HG02943 (cell line): ENCODE measurements around the gene SLC5A4.

Experiments
- ATAC-seq: cut with Tn5 transposase; IDR thresholded peaks from one replicate; pipeline ENCODE4 v1.9.1; 2021; ENCODE audit warnings: mild to moderate bottlenecking, low read depth, moderate library complexity; ENCODE audit not compliant: unreplicated experiment

The SLC5A4 gene

GRCh38 chr22:32236970-32237369 is 18.2 kb downstream of the SLC5A4 start:
- no peak for ATAC-seq

DNA sequence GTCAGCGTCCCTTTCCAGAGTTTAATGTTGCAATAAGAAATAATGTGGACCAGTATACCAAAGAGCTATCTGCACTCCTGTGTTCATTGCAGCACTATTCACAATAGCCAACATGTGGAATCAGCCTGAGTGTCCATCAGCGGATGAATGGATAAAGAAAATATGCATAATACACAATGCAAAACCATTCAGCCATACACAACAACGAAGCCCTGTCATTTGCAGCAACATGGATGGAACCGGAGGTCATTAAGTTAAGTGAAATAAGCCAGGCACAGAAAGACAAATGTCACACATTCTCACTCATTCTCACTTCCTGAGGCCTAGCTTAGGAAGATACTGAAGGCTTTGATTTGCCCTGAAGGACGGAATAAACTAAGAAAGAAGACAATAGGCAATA is 22.1 kb downstream of the SLC5A4 start:
- ATAC-seq = no peak

DNA sequence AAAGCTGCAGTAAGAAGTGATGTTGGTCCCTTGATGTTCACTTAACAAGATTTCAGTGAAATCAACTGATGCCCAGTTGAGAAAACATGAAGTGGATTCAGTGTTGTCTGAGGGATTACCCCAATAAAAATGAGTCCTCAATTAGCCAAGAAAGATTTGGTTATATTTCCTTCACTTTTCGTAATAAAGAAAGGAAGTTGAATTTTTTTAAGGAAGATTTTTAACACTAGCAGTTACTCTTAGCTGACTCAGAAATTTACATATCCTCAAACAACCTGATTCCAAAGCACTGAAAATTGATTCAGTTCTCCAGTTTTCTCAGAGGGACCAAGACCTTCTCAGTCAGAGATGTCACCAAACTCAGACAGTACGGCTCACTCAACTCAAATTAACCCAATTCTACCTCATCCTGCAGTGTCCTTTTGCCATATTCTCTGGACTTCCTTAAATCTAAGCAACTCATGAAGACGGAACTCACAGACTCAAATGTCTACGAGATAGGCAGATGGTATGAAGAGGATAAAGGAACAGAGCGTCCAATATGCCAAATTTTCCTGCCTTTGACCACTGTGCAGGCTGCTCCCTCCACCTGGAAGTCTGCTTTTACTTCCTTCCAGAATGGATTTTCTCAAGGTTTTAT is 22.8 kb downstream of the SLC5A4 start:
- no peak for ATAC-seq

DNA sequence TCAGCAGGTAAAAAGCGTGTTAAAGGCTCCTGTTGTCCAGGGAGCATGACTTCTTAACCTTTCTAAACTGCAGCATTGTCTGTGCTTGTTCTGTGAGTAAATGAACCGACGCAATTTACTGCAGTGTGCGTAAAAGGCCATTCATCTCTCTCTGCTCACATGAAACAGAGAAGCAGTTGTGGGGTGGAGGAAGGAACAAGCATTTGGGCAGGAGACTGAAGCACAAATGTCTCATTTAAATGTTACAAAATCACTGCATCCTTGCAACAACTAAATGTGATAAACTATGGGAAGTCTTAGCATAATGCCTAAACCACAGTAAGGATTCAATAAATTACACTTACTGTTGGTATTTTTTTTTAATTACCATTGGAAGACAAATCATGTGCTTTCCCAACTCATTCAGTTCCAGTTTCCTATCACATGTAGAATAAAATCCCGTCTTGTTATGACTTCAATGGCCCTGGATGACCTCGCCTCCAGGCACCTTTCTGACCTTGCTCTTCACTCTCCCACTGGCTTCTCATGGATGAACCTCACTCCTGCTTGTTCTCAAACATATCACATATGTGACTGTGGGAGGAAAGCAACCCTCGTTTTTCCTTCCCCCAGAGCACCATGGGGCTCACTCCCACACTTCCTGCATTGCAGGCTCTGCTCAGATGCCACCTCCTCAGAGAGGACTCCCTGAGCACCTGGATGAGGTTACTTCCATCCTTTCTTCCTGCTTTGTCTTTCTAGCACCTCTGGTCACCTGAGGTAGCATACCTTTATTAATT is 28.6 kb downstream of the SLC5A4 start:
- ATAC-seq = no peak

DNA sequence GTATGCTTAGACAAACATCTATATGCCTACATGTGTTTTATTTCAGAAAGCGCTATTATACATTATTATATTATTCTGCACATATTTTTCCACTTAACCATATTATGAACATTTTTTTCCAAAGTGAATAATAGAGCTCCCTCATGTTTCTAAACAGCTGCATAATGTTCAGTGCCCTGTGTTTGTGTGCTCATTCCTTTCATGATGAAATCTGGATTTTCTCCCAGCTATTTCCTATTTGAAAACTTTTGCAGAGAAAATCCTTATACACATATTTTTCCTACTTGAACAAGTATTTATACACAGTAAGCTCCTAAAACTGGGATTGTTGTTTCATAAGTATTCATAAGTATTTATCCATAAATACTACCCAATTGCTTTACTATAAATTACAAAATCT is 32.2 kb downstream of the SLC5A4 start:
- no peak for ATAC-seq

GRCh38 chr22:32219026-32219425 is 36.1 kb downstream of the SLC5A4 start:
- ATAC-seq = no peak

DNA sequence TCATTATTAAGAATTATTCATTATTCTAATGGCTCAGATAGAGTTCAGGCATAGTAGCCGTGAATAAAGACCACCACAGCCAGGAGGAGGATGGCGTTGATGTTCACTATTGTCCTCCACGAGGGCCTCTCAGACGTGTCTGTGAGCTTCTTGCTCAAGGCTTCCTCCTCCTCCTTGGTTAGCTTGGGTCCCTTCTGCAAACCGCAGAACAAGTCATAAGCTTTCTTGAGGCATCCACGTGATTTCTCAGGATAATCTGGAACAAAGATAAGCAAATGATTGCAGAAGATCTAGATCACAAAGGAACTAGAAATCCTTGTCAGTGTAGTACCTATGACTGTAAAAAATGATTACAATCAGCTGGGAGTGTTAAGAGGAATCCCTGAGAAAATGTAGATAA is 36.7 kb downstream of the SLC5A4 start:
- ATAC-seq = no peak

DNA sequence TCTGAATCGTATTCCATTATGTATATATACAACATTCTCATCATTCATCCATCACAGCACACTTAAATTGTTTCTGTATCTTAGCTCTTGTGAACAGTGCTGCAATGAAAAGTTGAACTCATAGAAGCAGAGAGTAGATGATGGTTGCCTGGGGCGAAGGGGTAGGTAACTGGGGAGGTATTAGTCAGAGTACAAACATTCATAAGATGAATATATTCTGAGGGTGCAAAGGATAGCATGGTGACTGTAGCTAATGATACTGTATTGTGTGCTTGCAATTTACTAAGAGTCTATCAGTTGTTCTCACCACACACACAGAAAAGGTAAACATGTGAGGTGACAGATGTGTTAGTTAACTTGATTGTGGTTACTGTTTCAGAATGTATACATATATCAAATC is 37.7 kb downstream of the SLC5A4 start:
- no peak for ATAC-seq

GRCh38 chr22:32216911-32217310 is 38.2 kb downstream of the SLC5A4 start:
- ATAC-seq = no peak

- no peak for ATAC-seq
Observed at GRCh38 chr22:32211011-32211410, 44.1 kb downstream of the SLC5A4 start.

DNA sequence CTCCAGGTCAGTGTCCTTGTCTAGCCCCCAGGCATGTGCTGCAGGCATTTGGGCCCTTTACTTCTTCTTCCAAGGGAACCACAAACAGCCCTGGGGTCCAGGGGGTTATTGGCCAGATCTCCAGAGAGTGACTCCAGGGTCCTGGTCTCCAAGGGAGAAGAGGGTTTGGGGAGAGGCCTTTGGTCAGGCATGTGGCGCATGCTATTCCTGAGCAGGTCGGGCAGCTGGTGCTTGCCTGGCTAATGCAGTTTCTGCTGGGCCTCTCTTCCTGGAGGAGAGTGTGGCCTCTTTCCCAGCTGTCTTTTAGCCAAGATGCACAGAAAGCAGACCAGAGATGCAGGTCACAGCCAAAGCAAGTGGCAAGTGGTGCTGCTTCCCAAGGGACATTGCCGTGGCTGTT is 46.5 kb downstream of the SLC5A4 start:
- no peak for ATAC-seq

DNA sequence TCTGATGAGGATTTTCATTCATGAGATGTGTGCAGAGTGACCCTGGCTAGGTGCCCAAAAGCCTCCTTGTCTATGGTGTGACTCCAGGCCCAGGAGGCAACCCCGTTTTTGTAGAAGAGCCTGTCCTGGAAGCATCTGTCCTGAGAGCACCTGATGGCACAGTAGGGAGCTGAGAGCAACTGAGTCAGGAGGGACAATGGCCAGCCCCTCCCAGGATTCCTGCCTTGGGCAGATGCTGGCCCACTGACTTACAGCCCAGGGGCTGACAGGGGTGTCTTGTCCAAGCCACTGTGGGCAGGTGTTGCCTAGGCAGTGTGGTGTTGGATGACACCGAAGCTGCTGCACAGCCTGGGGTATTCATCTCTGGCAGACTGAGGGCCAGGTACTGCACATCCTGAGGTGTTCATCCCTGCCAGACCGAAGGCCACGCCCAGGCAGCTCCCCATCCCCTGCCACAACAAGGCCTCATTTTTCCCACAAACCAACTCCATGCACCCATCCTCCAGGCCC is 47.1 kb downstream of the SLC5A4 start:
- no peak for ATAC-seq

DNA sequence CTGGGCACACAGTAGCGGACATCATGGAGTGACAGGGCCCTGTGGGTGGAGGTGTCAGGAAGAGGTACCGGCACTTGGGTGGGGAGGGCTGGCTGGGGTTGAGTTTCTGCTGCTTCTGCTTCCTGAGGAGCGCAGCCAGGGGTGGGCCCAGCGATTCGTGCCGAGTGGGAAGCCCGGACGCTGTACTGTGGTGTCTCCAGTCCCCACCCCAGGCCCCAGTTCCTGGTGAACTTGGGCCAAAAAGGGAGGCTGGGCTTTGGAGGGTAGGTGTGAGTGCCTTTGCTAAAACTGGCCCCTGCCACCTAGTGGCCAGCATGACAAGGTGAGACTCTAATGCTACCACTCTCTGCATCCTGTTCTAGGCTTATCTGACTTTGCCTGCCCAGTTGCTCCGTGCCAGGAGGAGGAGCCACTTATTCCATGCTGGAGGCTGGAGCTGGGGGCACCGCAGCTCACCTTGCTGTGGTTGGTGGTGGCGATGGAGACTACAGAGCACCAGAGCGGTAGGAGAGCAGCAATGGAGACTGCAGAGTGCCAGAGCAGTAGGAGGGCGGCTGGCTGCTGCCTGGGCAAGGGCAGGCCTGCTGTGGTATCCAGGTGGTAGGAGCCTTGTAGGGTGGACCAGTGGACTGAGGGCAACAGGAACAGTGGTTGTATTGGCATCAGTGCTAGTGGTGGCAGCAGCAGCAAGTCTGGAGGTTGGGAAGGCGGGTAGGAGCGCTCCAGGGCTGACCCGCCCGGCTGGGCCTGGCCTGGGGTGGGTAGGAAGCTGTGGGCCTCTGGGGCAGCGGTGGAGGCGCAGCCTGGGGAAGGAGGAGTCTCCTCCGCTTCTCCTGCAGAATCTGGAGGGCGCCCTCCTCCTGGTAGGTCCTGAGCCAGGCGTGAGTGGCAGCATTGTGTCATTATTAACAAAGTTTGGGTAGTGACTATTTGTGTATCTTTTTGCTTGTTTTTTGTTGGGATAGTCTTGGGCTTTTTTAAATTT is 48.1 kb downstream of the SLC5A4 start:
- ATAC-seq = no peak

- no peak for ATAC-seq
Observed at GRCh38 chr22:32205974-32206773, 49.0 kb downstream of the SLC5A4 start.

DNA sequence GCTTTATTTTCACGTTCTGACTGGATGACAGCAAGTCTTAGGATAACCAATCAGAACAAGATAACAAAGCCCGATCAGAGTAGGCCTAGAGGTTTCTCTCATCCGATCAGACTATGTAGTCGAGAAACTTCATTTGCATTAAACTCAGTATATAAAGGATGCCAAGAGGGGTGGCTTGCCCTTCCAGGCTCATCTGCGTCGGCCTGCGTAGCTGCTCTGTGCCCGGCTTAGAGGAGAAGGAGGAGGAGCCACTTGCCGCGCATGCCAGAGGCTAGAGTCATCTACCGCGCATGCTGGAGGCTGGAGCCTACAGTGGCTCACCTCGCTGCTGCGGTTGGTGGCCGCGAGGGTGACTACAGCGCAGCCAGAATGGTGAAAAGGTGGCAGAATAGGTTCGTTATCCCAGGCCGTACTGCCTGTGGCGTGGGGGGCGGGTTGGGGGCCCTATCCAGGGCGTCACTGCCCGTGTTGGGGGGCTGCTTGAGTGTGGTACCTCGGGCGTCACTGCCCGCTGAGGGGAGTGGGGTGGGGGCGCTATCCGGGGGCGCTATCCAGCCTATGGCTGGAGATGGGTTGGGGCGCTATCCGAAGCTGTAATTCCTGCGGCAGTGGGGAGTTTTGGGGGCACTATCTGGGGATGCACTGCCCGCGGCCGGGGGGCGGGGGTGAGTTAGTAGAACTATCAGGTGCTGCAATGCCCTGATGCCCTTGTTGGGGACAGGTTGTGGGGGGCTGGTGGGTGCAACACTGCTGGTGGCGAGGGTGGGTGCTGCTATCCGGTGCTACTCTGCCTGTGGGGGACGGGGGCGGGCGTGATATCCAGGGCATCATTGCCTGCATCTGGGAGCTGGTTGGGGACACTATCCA is 50.1 kb downstream of the SLC5A4 start, which contains the start of gene RFPL2:
RFPL2 (minus strand) TSS at position 218 of the 867 bp plus-strand sequence. CDS start 2,622 bp downstream, outside the sequence.
- ATAC-seq = no peak

DNA sequence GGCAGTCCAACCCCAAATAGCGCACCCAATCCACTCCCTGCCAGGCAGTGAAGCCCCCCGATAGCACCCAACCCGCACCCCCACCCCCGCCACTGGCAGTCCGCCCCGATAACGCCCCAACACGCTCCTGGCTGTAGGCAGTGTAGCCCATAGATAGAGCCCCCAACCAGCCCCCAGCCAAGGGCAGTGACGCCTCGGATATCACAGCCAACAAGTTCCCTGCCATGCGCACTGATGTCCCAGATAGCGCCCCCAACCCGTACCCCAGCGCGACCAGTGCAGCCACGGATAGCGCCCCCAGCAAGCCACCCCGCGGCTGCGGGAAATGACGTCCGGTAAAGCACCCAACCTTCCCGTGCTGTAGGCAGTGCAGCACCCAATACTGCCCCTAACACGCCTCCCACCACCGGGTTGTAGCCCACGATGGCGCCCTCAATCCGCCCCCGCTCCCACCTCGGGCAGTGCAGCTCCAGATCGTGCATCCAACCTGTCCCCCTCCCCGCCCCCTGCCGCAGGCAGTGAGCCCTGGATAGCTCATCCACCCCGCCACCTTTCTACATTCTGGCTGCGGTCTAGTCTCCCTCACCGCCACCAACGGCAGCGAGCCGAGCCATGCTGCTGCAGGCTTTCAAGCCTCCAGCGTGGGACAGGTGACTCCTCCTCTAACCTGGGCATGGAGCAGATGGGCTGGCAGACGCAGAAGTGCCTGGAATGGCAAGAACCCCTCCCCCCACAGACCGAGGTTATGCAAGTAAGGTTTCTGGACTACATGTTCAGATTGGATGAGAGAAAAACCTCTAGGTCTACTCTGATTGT is 50.9 kb downstream of the SLC5A4 start:
- no peak for ATAC-seq

GRCh38 chr22:32203181-32204039 is 51.7 kb downstream of the SLC5A4 start:
- no peak for ATAC-seq
